GM12865 (cell line): ENCODE measurements around the gene MACO1.
A peak's percentile ranks its signal among the peaks of the same experiment; 100 is the strongest.

Source experiments
- DNase-seq: peaks from one replicate; pipeline ENCODE4 v3.0.0; 2010; ENCODE audit warnings: low read depth
- H3K4me3 ChIP-seq: 2 replicates; pipeline ENCODE4 v1.5.1; 2011; ENCODE audit warnings: mild to moderate bottlenecking, low read depth, low read length, control low read depth
- CTCF ChIP-seq: IDR thresholded peaks from 2 replicates; pipeline ENCODE4 v1.5.1; 2011; ENCODE audit warnings: low read length, control low read depth, low read depth, inconsistent platforms; ENCODE audit not compliant: insufficient read depth; ENCODE audit errors: missing control alignments

Gene MACO1

GRCh38 chr1:25462732-25463131 is 32.0 kb downstream of the MACO1 start:
- no peak overlapping the region for H3K4me3 ChIP-seq
- DNase-seq: no peak
- no peak for TF ChIP-seq CTCF

- DNase-seq: peak; percentile 30
- TF ChIP-seq CTCF: no peak
- H3K4me3 ChIP-seq: no peak overlapping the region
Measured at GRCh38 chr1:25467193-25467592, 36.5 kb downstream of the MACO1 start.

- H3K4me3 ChIP-seq: no peak overlapping the region
- no peak for DNase-seq
- no peak for TF ChIP-seq CTCF
Measured at GRCh38 chr1:25467616-25468015, 36.9 kb downstream of the MACO1 start.

- no peak overlapping the region for H3K4me3 ChIP-seq
- no peak for DNase-seq
- TF ChIP-seq CTCF: no peak
Measured at GRCh38 chr1:25468033-25468432, 37.3 kb downstream of the MACO1 start.

GRCh38 chr1:25469177-25469576 is 38.5 kb downstream of the MACO1 start:
- no peak for TF ChIP-seq CTCF
- no peak overlapping the region for H3K4me3 ChIP-seq
- no peak for DNase-seq

- DNase-seq: peak; percentile 42
- no peak for TF ChIP-seq CTCF
- no peak overlapping the region for H3K4me3 ChIP-seq
Measured at GRCh38 chr1:25472471-25472870, 41.8 kb downstream of the MACO1 start.

- H3K4me3 ChIP-seq: no peak overlapping the region
- DNase-seq: peak; percentile 9
Measured at GRCh38 chr1:25473653-25474225, 43.0 kb downstream of the MACO1 start.

More at GRCh38 chr1:25473653-25474225, 43.0 kb downstream of the MACO1 start:
- TF ChIP-seq CTCF: no peak
